ENCODE data around the gene RTN4RL2. TPM values are rescaled to one million over a fixed set of nuclear protein-coding genes. Genes with fewer than 3 reads are reported as not detected.

The RTN4RL2 gene
- total RNA-seq, 2 experiments from 2014 or later: 0.23 to 0.27 TPM

- Mint-ChIP-seq H3K9me3 (no peaks in the 10 kb centered on the region), H3K27ac (peak overlapping the region; percentile 95), H3K36me3 (ENCODE audit: low read depth) (peaks cover 13% of the 10 kb centered on the region), H3K4me1 (ENCODE audit: low read depth) (peaks cover 33% of the 10 kb centered on the region), H3K4me3 (peak overlapping the region; percentile 94), H3K27me3 (no peaks in the 10 kb centered on the region)
- TF ChIP-seq CTCF (IDR thresholded peaks at IDR 0.05): no peak
- peak; percentile 52 for DNase-seq
- intact Hi-C loops (cut with micrococcal nuclease): no loop called here
- ChIA-PET CTCF (interaction anchor here (0.6 to 7.0 kb wide), 10 partner anchors 13 to 287 kb away, joined by 3 to 170 read pairs (median 10); partner anchors contain the start of genes RTN4RL2 and UBE2L6), POLR2A (interaction anchor here (1.0 to 4.7 kb wide), 12 partner anchors 9 to 109 kb away, joined by 3 to 57 read pairs (median 10); partner anchors contain the start of genes SLC43A3, TIMM10 and UBE2L6)
- peak; percentile 52 for ATAC-seq
These were observed 53.7 kb downstream of the RTN4RL2 start for GRCh38 chr11:57513911-57514537.

GRCh38 chr11:57514538-57515331, 54.4 kb downstream of the RTN4RL2 start:
- intact Hi-C loops (cut with micrococcal nuclease): no loop called here
- Mint-ChIP-seq H3K4me1 (ENCODE audit: low read depth) (peaks cover 31% of the 10 kb centered on the region), H3K9me3 (no peaks in the 10 kb centered on the region), H3K27me3 (no peaks in the 10 kb centered on the region), H3K36me3 (ENCODE audit: low read depth) (peaks cover 12% of the 10 kb centered on the region), H3K27ac (peak overlapping the region; percentile 95), H3K4me3 (peak overlapping the region; percentile 94)
- ChIA-PET POLR2A (interaction anchor here (0.8 to 4.7 kb wide), 17 partner anchors 10 to 110 kb away, joined by 3 to 57 read pairs (median 5); partner anchors contain the start of genes SLC43A3, TIMM10 and UBE2L6), CTCF (interaction anchor here (0.9 to 7.0 kb wide), 11 partner anchors 9 to 286 kb away, joined by 3 to 170 read pairs (median 7); partner anchors contain the start of genes RTN4RL2 and UBE2L6)
- no peak for TF ChIP-seq CTCF (IDR thresholded peaks at IDR 0.05)
- DNase-seq (peak; percentile 70), ATAC-seq (peak; percentile 53)

GRCh38 chr11:57515332-57516060, 55.2 kb downstream of the RTN4RL2 start, which contains the start of gene SLC43A1:
SLC43A1 (minus strand) TSS chr11:57515702; CDS start chr11:57514111, 1,591 bp downstream.
- Mint-ChIP-seq H3K36me3 (ENCODE audit: low read depth) (peaks cover 9% of the 10 kb centered on the region), H3K27me3 (no peaks in the 10 kb centered on the region), H3K4me3 (peak within 1 kb of the TSS; percentile 94), H3K27ac (peak within 1 kb of the TSS; percentile 95), H3K9me3 (no peaks in the 10 kb centered on the region), H3K4me1 (ENCODE audit: low read depth) (peaks cover 29% of the 10 kb centered on the region)
- CTCF ChIA-PET: interaction anchor here (0.9 to 7.0 kb wide), 11 partner anchors 8 to 285 kb away, joined by 3 to 170 read pairs (median 7); partner anchors contain the start of gene RTN4RL2
- DNase-seq (peak; percentile 48), ATAC-seq (peak; percentile 29)
- no peak for TF ChIP-seq CTCF (IDR thresholded peaks at IDR 0.05)
- POLR2A ChIA-PET: interaction anchor here (0.8 to 4.7 kb wide), 16 partner anchors 9 to 109 kb away, joined by 3 to 57 read pairs (median 4); partner anchors contain the start of genes SLC43A3, TIMM10 and UBE2L6
- intact Hi-C loops (cut with micrococcal nuclease): no loop called here

- Mint-ChIP-seq H3K4me3 (peak overlapping the region; percentile 94), H3K9me3 (no peaks in the 10 kb centered on the region), H3K27ac (peak overlapping the region; percentile 81), H3K4me1 (ENCODE audit: low read depth) (peaks cover 29% of the 10 kb centered on the region), H3K36me3 (ENCODE audit: low read depth) (peaks cover 9% of the 10 kb centered on the region), H3K27me3 (no peaks in the 10 kb centered on the region)
- ChIA-PET CTCF (interaction anchor here (0.7 to 7.0 kb wide), 11 partner anchors 11 to 285 kb away, joined by 3 to 170 read pairs (median 7); partner anchors contain the start of gene RTN4RL2), POLR2A (interaction anchor here (0.5 to 4.7 kb wide), 14 partner anchors 8 to 98 kb away, joined by 3 to 57 read pairs (median 6); partner anchors contain the start of genes SLC43A3 and TIMM10)
- DNase-seq (no peak), ATAC-seq (peak; percentile 9)
- intact Hi-C loops (cut with micrococcal nuclease): no loop called here
- TF ChIP-seq CTCF (IDR thresholded peaks at IDR 0.05): no peak
These were observed 55.7 kb downstream of the RTN4RL2 start for GRCh38 chr11:57516061-57516443.
